GM18511 (cell line): ENCODE measurements around the gene RGS16.
A peak's percentile ranks its signal among the peaks of the same experiment; 100 is the strongest.

Source experiments
- ATAC-seq: cut with Tn5 transposase; IDR thresholded peaks from one replicate; pipeline ENCODE4 v1.9.1; 2021; ENCODE audit warnings: mild to moderate bottlenecking, moderate library complexity; ENCODE audit not compliant: unreplicated experiment

The RGS16 gene

DNA sequence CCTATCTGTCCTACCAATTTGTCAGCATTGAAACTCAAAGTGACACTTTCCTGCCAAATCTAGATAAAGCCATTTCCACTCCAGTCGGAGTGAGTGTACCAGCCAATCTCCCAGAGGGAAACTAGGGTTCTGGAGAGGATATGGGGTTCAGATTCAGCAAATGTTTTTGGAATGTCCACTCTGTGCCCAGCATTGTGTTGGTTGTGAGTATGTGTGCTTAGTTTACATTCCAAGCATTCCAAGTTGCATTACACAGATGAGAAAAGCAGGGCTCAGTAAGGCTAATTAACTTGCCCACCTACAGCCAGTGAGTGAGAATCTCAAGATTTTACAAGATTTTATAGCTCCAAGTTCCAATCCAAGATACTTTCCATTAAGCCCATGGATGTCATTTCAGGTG lies 26.4 kb upstream of the RGS16 start:
- no peak for ATAC-seq

DNA sequence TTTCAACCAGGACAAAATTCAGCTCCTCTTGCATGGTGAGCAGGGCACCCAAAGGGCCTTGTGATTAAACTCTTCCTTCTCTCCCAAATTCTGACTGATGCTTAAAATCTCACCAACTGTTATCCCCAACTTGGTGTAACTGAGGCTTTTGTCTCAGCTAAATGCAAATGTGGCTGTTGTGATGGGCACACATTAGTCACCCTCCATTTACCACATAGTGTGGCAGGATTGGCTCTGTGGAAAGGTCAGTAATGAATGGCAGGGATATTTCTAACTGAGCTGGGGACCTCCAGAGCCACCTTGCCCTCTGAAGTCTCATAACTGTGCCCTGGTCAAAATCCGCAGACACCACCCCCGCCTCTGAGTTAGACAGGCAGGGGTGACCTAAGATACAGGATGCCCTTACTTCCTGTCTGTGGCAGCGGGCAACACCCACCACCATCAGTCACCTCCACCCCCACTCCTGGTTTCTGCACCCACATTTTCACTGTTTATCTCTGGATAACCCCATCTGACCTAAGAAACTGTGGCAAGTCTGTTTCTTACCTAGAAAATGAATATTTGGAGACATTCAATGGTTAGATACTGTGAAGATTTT lies 25.4 kb upstream of the RGS16 start:
- peak; percentile 81 for ATAC-seq

DNA sequence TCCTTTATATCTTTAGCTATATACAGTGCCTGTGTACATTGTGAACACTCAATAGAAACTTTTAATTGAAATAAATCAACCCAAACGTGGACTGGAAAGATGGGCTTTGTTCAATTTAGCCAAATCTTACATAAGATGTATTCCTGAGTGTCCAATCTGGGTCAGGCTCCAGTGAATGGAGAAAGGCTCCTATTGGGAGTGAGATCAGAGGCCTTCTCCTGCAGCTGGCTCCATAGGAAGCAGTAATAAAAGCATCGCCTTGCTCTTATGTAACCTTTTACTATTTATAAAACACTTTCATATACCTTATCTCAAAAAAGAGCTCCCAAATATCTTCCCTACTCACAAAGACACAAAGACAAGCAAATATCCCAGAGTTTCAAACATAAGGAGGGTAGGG lies 24.9 kb upstream of the RGS16 start:
- ATAC-seq = no peak

- ATAC-seq = no peak
Measured at GRCh38 chr1:182628657-182629056, 24.5 kb upstream of the RGS16 start.

DNA sequence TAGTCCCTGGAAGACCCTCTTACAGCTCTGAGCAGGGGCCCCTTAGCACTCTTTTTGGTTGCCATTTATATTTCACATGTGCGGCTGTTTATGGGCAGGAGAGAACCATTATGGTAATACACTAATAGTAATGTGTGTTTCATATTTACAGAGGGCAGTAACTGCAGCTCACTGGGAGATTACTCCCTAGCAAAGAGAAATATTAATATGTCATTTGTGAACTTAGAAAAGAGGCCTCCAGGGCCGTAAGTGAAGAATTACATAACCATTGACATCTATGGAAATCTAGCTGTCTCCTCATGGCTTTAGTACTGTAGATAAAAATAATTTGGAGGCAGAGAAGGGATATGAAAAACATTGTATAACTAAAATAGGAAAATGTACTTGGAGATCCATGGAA lies 23.4 kb upstream of the RGS16 start:
- ATAC-seq = no peak

GRCh38 chr1:182626527-182626926 lies 22.3 kb upstream of the RGS16 start:
- ATAC-seq = no peak

DNA sequence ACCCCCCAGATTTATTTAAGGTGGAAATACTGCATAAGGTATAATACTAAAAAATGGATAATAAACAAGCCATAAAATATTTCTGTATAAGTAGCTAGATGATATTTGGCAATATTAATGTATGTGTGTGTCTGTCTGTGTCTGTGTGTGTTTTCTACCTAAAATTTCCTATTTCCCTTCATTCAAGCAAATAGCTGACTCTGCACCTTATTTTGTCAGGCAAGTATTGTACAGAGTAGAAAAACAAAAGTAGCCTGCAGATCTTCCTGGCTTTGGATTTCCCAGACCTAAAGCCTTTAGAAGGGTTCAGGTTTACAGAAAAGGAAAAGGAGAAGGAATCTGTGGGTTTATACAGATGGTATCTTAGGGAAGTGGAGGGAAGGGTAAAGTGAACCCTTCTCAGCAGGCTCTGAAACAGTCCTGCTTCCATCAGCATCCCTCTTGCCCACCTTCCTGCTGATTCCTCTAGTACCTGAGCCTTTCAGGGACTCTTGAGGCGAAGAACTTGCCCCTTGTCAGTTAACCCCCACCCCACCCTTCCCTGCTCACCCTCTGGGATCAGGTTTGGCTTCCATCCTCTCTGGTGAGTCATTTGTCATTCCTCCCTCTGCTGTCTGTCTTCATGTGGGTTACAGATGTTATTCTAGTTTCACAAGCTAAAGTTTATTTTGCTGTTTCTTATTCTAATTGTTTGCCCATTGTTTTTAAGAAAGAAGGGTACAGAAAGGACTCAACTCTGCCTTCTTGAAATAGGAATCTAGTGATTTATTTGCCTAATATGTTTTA lies 21.7 kb upstream of the RGS16 start:
- ATAC-seq = no peak

DNA sequence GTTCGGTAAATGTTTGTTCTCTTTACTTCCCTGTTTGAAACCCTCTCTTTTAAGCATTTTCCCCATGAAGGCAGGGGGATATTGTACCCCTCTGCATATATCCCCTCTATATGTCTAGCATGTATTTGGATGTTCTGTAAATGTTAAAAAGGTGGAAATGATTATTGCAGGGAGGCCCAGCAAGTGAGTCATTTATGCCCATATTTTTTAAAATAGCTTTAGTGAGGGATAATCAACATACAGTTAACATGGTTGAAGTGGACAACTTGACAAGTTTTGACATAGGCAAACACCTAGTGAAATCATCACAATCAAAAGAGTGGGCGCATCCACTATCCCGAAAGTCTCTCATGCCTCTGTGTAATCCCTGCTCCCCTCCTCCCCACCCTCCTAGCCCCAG lies 20.8 kb upstream of the RGS16 start:
- ATAC-seq = no peak

GRCh38 chr1:182624577-182624976 lies 20.4 kb upstream of the RGS16 start:
- ATAC-seq = no peak

DNA sequence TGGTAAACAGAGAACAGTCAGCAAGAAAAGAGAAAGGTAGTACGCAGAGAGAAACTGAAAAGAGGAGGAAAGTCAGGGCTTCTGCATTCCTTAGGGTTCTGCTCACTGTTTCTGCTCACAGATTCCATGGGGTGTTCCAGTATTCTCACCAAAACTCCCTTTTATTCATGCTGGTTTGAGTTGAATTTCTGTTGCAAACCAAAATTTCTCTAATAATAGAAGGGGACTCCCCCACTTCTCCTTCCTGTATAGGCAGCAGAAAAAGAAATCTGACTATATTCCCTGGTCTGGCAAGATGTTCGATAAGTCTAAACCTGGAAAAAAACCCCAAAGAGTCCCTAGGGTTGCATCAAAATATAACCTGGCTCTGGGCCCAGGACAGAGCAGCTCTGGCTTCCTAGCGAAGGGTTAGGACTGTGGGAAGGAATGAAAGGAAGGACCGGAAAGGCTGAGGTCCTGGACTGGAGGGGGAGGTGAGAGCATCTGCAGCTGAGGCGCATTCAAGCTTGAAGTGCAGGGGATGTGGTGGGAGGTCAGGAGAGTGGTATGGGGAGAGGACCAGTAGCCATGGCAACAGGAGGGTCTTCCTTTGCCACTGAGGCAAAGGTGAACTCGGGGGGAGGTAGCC lies 18.8 kb upstream of the RGS16 start:
- peak; percentile 76 for ATAC-seq

- ATAC-seq = no peak
Measured at GRCh38 chr1:182621906-182622305, 17.7 kb upstream of the RGS16 start.

- no peak for ATAC-seq
Measured at GRCh38 chr1:182620924-182621585, 16.9 kb upstream of the RGS16 start.

DNA sequence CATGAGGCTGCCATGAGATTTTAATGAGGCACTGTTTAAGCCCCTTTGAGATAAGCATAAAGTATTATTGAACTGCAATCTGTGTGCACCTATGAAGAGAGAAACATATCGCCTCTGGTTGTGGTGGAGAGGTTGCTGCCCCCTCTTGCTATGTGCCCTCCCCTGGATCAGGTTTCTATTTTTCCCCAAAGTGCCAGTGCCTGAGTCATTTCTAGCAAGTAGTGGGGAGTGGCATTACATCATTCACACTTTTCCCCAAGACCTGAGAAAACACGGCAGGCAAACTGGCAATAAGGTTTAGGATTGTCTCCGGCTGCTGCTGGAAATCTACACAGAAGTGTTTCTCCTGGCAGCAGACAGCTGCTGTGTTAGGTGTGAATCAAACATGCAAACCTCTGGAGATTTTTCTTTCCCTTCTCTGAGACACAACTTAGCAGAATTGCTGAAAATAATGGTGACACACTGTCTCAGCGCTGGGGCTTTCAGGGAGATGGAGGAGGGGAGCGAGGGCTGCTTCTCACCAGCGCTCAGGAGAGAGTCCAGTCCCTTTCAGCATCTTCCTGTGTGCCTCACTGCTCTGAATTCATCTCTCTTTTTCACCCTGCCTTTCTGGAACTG lies 13.7 kb upstream of the RGS16 start:
- no peak for ATAC-seq

GRCh38 chr1:182617014-182617429 lies 12.8 kb upstream of the RGS16 start:
- ATAC-seq = no peak

GRCh38 chr1:182616130-182617013 lies 12.2 kb upstream of the RGS16 start:
- peak; percentile 69 for ATAC-seq

DNA sequence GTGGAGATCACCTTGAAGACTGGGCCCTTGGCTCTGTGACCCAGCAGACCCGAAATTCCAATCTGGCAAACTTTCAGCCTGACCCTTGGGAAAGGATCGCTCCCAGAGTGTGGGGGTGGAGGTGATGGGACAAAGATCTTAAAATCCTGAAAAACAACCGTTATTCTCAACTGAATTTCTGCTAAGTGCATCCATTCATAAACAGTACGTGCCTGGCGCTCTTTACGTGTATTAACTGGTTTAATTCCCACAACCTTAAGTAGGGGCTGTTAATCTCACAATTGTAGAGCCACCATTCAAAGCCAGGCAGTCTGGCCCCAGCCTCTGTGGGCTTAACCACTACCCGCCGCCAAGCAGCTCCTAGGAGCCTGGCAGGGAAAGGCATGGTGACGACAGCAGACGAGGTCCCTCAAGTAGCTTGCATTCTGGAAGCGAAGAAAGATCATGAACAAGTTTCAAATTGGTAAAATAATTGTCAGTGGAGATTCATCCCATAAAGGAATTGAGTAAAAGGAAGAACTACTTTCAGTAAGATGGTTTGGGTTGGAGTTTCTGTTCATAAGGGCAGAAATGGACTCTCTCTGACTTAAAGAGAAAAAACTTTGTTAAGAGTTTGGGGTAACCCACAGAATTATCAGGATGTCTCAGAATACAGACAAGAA lies 11.4 kb upstream of the RGS16 start:
- ATAC-seq = peak; percentile 33

- peak; percentile 42 for ATAC-seq
Measured at GRCh38 chr1:182614796-182615454, 10.7 kb upstream of the RGS16 start.

DNA sequence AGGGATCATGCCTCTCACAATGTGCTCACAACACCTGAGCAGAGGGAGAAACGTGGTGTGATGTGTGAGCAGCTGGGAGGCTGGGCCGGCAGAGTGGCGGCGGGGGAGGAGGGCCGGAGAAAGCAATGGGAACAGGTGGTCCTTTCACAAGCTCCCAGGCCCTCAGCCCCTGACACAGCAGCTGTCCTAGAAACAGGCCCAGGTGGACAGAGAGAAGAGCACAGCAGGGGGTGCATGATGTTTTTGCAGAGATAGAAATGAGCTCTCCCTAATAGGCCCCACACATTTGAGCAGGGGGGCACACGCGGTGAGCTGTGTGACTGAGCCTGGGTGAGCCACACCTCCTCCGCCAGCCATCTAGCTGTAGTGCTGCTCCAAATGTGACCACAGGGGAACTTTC lies 7.6 kb upstream of the RGS16 start:
- ATAC-seq = no peak

DNA sequence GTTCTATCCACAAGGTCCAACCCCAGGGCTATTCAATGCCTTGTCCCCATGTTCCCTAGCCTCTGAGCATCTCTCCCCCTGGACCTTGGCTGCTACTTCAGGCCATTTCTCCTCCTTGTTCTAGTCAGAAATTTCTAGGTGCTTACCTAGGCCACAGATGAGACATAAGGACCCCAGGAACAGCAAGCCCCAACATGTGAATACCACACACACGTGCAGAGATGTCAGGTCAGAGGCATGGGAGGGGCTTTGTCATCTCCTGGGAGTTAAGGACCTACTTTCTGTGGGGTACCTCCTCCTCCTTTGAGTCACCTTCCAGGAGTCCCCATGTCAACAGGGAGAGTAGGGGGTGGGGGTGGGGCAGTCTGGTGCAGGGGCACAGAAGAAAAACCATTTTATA lies 7.1 kb upstream of the RGS16 start:
- ATAC-seq = no peak
